GM19023 (cell line): Measurements from ENCODE around the gene TRPV6.

Experiments
- ATAC-seq: cut with Tn5 transposase; IDR thresholded peaks from one replicate; pipeline ENCODE4 v1.9.1; 2021; ENCODE audit warnings: mild to moderate bottlenecking, moderate library complexity; ENCODE audit not compliant: unreplicated experiment

TRPV6 gene

DNA sequence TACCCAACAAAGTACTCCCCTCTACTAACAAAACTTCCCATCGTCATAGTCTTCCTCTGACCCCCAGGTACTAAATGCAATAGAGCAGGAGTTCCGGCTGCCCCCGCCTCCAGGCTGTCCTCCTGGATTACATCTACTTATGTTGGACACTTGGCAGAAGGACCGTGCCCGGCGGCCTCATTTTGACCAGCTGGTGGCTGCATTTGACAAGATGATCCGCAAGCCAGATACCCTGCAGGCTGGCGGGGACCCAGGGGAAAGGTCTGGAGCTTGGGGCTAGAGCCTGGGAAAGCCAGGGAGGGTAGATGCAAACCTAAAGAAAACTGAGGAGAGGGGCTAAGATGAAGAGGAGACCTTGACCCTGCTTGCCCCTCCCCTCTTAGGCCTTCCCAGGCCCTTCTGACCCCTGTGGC is 15.4 kb downstream of the TRPV6 start:
- no peak for ATAC-seq

DNA sequence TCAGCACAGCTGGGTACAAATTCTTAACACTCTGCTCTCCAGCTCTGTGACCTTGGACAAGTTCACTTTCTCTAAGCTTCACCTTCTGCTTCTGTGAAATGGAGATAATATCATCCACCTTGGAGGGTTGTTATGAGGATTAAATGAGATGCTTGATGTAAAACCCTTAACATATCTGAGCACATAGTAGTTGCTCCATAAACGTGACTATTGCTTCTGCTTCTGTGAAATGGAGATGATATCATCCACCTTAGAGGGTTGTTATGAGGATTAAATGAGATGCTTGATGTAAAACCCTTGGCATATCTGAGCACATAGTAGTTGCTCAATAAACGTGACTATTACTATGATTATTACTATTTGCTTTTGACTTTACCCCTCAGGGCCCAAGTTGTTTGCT is 16.1 kb downstream of the TRPV6 start:
- no peak for ATAC-seq

GRCh38 chr7:142868986-142869415 is 16.5 kb downstream of the TRPV6 start:
- ATAC-seq = no peak

GRCh38 chr7:142868188-142868985 is 17.2 kb downstream of the TRPV6 start:
- ATAC-seq = no peak

DNA sequence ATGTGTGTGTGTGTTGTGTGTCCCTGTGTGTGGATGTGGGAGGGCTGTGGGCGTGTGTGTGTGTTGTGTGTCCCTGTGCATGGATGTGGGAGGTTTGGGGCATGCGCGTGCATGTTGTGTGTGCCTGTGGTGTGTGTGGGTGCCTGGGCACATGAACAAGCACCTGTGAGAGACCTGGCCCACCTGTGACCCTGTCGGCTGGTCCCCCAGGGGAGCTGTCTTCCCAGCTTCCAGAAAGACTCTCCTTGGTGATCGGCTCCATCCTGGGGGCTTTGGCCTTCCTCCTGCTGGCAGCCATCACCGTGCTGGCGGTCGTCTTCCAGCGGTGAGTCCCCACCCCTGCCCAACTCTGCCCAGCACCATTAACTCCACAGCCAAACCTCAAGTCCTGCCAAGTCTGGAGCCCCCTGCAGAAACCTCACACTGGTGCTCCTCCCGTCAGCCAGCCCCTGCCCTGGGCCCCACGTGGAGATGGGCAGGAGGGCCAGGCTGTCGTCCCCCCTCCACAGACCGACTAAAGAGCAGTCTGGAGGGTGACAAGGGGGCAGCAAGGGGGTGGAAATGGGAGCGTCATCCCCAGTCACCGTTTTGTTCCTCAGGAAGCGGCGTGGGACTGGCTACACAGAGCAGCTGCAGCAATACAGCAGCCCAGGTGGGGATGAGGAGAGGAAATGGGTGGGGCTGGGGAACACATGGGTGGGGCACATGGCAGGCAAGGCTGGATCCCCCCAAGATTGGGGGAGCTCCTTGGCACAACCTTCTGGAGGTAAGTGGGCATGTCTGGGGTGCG is 18.0 kb downstream of the TRPV6 start:
- ATAC-seq = no peak

DNA sequence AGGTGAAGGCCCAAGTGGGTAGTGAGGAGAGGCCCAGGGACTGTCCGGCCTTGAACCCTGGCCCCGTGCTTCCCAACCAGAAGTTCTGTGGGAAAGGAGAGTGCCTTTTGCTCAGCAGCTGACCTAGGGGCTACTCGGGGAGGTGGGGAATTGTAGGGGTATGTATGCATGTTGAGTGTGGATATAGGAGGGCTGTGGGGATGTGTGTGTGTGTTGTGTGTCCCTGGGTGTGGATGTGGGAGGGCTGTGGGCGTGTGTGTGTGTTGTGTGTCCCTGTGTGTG is 18.5 kb downstream of the TRPV6 start:
- no peak for ATAC-seq

DNA sequence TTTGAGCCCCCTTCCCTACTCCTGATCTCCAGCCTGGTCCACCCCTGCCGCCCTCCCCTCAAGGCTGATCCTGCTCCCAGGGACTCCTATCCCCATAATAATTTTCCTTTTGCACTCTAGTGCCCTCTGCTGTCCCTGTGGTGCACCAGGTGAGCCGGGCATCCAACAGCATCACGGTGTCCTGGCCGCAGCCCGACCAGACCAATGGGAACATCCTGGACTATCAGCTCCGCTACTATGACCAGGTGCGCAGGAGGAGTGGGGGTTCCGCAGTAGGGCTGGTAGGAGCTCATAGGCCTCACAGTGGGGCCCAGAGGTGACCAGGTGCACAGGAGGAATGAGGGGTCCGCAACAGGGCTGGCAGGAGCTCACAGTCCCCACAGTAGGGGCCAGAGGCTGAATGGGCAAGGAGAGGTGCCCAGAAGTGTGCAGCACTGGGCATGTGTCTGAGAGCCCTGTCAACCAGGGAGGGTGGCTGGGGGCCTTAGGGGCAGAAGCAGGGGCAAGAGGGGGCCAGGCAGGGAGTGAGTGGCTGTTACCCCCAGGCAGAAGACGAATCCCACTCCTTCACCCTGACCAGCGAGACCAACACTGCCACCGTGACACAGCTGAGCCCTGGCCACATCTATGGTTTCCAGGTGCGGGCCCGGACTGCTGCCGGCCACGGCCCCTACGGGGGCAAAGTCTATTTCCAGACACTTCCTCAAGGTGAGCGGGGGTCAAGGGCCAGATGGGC is 19.0 kb downstream of the TRPV6 start:
- ATAC-seq = no peak

DNA sequence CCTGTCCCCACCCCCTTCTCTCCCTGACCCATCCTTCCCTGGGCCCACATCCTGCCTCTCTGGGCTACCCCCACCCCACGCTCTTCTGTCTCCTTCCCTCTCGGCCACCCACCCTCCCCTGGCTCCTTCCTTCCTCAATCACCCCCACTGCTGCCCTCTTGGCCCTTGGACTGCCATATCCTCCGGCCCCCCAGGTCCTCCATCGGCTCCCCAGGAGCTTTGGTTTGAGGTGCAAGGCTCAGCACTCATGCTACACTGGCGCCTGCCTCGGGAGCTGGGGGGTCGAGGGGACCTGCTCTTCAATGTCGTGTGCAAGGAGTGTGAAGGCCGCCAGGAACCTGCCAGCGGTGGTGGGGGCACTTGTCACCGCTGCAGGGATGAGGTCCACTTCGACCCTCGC is 19.8 kb downstream of the TRPV6 start:
- ATAC-seq = no peak

DNA sequence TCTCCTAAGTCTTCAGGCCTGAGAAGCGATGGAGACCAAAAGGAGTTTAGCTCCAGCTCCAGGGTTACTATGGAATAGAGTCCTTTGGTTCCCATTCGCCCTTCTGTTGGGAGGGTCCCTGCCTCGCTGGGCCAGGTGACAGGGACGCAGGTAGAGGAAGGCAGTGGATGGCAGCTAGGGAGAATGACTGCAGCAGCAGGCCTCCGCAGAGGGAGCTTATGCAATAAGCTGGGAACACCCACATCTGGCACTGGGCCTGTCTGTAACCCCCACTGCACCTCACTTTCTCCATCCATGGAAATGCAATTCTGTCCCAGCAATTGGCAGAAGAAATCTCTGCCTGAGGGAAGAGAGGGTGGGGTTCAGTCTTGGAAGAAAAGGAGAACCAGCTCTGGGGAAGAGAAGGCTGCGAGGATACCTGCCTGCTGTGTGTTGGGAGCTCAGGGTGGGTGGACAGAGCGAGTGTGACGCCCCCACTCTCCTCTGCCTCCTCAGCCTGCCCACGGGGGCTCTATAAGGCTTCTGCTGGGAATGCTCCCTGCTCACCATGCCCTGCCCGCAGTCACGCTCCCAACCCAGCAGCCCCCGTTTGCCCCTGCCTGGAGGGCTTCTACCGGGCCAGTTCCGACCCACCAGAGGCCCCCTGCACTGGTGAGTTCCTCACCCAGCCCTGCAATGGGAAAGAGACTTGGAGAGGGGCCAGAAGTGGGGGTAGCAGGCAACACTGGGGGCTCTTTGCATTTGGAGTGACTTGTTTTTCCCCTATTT is 20.4 kb downstream of the TRPV6 start:
- ATAC-seq = no peak

- ATAC-seq = no peak
Measured at GRCh38 chr7:142863891-142864685, 21.5 kb downstream of the TRPV6 start.

GRCh38 chr7:142862786-142863400 is 22.7 kb downstream of the TRPV6 start:
- ATAC-seq = no peak

- no peak for ATAC-seq
Measured at GRCh38 chr7:142862351-142862750, 23.2 kb downstream of the TRPV6 start.

DNA sequence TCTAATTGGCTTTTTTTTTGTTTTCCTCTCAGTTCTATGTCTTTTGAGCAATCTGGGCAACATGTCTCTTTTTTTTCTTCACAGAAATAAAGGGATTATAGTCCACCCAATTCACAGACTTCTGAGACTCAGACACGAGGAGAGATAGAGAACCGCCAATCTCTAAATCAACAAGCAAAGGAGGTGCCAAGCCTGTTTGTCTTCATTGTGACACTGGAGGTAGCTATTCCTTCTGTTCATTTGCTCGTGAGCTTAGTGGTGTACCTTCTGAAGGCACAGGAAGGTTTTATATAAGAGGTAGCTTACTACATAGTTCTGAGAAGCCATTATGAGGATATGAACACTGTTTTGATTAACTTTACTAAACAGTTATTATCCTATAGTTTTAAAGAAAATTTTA is 24.6 kb downstream of the TRPV6 start:
- no peak for ATAC-seq

DNA sequence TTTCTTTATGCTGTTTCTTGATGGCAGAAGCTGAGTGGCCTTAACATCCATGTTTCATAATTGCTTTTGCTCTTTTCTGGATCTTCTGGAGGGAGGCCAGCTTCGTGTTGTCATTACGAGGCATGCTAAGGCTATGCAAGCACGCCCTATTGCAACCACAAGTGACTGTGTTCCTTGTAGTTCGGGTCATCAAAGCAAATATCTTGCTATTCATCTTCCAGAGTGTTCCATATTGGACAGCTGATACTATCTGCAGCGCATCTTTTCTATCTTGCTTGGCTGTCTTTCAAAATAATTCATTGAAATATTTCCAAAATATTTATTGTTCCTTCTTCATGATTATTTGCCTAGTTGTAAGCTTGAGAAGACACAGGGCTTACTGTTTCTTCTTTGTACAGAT is 25.7 kb downstream of the TRPV6 start:
- ATAC-seq = no peak

- ATAC-seq = no peak
Measured at GRCh38 chr7:142859411-142859810, 26.1 kb downstream of the TRPV6 start.

- no peak for ATAC-seq
Measured at GRCh38 chr7:142857625-142858024, 27.9 kb downstream of the TRPV6 start.

GRCh38 chr7:142856565-142857245 is 28.8 kb downstream of the TRPV6 start:
- ATAC-seq = no peak

DNA sequence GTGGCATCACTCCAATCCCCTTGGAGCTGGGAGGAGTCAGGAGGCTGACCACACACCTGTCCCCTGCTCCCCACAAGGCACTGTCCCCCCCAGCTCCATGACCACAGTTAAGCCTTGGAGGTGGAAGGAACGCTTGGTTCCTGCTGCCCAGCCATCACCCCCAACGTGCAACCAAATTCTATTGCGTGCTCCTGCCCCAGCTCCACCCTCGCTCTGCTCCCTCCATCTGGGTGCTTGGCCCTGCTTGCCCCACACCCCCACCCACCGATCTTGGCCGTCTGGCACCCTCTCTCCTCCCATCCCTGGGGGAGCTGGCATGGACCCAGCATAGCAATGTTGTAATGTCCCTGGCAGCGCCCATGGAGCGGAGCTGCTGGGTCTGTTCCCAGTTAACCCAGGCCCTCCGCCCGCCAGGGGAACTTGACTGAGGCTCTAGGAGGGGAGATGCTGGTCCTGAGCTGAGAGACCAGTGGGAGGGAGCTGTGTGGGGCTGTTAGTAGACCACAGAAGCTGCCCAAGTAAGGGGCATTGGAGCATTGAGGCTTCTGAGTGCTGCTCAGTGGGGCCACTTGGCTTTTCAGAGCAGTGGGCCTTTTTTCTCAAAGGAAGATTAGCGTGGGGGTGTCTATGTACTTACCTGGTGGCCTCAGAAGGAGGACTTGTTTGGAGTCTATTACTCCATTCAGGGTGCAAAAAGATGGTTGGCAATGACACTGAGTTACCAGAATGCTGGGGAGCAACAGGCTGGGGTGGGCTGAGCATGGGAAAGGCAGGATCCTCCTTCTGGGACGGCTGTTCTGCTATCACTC is 29.6 kb downstream of the TRPV6 start:
- ATAC-seq = no peak
